Cerebellar cortex (tissue), 1 donor: ENCODE results near the gene HIGD1A.

Source experiments
- DNase-seq: peaks from one replicate; pipeline ENCODE4 v3.0.0-alpha.2; 2015; ENCODE audit warnings: low spot score

HIGD1A gene

DNA sequence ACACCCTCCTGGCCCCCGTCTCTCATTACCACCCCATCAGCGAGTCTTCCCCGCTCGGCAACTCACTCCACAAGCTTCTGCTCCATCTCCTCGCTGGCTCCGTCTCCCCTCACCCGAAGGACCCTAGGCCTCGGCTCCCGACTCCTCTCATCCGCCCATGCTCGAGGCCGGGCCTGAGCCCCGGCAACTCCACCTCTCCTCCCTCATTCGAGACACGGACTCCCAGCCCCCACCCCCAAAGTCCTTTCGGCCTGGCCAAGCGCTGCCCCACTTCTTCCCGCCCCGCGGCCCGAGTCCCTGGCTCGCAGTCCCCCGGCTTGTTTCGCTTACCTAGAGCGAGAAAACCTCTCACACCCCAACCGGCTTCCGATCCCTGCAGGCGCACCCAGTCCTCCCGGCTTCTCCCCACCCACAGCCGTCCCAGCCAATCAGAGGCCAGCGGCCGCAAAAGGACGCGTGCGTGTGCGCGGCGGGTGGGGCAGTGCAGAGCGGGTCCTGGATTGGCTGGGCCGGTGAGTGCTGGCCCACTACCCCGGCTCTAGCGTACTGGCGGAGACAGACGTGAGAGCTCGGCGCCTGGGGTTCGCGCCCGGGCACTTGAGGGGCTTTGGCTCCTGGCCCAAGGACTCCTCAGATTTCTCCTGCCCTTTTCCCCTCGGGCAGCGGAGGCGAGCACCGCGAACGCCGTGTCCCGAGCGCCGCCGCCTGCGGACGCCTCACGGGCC, at the start of gene HIGD1A:
Gene HIGD1A (minus strand): TSS at position 385 of the 725 bp plus-strand sequence. CDS start 10,237 bp downstream, outside the sequence.
- peak; percentile 97 for DNase-seq

GRCh38 chr3:42853739-42854302, 49.5 kb upstream of the HIGD1A start:
- DNase-seq = no peak

DNA sequence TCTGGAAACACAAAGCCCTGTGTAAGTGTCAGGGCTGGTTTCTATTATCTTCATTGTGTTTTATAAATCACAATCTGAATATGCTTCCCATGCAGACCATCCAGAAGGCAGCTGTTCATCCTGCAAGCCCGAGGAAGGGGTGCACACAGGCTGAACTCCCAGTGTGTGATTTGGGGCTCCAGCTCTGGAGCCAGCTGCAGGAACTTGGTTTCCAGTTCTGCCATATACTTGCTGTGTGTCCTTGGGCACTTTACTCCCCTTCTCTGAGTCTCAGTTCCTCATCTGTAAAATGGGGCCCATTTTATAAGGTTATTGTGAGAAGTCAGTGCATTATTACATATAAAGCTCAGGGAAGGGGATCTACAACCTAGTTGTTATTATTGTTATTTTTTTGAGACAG, 48.8 kb upstream of the HIGD1A start:
- no peak for DNase-seq

DNA sequence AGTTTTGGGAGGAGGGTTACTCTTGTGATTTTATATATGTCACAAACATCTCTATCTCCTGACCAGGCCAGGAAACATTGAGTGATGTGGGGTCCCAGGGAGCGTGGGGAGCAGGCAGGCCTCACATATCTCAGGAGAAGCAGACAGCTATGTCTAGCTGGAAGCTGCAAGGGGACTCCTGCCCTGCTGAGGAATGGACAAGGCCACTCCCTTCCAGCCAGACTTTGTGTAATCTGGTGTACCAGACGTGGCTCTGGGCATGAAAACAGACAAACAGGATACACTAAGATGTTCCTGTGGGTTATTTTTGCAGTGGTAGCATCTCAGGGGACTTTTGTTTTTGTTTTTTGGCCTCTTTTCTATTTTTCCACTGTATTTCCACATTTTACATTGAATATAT, 48.2 kb upstream of the HIGD1A start:
- no peak for DNase-seq

GRCh38 chr3:42851228-42851834, 47.0 kb upstream of the HIGD1A start:
- DNase-seq = no peak

DNA sequence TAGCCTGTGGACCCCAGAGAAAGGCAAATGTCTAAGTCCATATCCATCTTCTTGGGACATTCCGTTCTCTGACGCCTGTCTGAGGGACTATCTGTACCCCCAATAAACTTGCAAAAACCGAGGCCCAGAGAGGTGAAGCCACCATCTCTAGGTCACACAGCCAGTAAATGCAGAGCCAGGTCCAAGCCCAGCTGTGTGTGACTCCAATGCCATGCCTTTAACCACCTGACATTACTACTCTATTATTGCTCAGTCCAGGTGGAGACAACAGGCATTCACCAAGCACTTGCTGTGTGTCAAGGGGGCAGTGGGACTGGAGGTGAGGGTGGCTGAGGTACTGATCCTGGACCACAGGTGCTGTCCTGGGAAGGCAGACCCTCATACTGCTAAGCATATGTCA, 46.0 kb upstream of the HIGD1A start:
- no peak for DNase-seq

GRCh38 chr3:42849017-42849416, 44.7 kb upstream of the HIGD1A start:
- no peak for DNase-seq

DNA sequence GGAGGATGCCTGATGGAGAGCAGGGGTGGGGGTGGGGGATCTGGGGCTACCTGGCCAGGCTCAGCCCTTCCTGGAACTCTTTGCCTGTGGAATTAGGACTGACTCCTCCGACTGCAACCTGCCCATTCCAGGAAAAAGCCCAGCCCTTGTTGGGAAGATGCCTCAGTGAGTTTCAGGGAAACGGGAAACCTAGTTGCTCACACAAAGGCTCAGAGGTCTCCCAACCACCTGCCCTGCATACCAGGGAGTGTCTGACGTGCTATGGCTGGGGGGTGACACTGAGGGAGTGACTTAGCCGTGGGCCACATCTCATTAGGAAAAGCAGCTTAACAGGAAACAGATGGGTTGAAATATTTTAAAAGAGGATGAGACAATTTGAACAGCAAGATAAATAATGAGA, 43.4 kb upstream of the HIGD1A start:
- no peak for DNase-seq

DNA sequence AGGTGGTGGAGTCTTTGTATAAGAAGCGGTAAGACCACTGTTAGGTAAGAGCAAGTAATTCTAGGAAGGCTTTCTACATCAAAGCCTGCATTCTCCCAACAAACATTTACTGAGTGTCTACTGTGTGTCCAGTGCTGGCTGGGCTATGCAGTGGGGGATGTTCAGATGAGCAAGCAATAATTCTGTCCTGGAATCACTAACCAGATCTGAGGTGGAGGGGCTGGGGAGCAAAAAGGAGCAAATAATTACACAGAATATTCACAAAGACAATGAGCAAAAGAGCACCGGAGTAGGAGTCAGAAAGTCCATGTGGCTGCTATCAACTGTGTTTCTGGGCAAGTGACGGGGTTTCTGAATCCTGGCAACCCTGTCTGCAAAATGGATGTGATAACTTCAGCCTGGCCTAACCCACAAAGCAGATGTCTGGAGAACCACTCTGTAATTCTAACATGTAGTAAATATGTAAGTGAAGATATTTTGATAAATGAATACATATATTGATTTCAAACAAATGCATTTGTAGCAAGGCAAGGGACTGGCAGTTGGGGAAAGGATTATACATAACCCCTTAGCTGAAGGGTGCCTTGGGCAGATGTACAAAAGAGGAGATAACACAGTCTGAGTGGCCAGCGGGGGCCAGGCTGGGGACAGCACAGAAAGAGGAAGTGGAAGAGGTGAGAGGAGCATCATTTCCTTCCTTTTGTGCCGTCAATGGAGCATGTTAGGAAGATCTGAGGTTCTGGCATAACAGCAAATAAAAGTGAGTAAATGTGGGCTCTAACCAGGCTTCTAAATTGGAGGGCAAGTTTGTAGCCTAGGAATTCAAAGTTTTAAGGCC, 42.6 kb upstream of the HIGD1A start:
- no peak for DNase-seq

DNA sequence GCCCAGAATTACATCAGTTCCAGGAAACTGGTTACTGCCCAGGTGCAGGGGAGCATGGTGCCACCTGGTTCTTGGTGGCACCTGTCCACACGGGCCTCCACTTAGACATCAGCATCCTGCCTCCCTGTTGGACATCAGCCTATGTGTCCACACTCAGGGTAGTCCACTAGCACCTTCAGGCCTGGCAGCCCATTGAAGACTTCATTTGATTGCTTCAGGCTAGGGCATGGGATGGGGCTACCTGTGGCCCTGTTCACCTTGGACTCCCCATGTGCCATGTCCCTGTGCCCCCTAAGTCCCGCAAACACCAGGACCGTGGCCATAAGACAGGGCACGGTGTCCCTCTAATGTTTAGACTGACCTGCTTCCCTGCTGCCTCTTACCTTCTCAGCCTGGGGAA, 40.5 kb upstream of the HIGD1A start:
- DNase-seq = no peak

DNA sequence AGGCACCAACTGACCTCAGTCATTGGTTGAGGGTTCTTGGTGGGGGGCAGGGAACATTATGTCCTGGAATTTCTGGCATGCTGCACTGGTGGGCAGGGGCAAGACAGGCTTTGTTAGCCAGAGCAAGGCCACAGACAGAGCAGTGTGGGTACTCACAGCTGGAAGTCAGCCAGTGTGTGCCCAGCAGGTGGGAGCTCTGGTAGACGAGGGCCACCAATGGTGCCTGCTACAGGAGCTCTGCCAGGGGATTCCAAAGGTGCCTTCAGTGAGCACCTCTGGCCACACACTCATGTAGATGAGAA, 40.1 kb upstream of the HIGD1A start:
- DNase-seq = no peak

- DNase-seq = no peak
These were observed 39.6 kb upstream of the HIGD1A start for GRCh38 chr3:42843713-42844411.

- DNase-seq = no peak
These were observed 37.0 kb upstream of the HIGD1A start for GRCh38 chr3:42841332-42841731.

- peak; percentile 78 for DNase-seq
These were observed 35.3 kb upstream of the HIGD1A start for GRCh38 chr3:42839616-42840015.

GRCh38 chr3:42838571-42838970, 34.3 kb upstream of the HIGD1A start:
- DNase-seq = no peak

GRCh38 chr3:42836150-42837123, 32.1 kb upstream of the HIGD1A start:
- DNase-seq = no peak

DNA sequence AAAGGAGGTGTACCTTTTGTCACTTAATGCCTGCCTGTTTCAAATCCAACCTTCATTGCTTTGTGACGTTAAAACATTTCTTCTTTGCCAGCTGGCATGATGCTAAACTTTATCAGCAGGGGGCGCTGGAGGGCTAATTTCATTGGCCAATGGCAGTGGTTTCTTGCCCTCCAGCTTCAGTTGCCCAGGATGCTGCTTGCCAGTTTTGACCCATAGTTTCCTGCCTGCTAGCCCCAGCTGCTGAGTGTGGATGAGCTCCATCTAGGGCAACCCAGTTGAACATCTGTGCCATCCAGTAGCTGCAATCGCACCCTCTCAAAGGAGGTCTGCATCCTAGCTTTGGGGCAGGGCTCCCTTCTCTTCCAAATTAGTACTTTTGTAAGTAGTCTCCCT, 27.0 kb upstream of the HIGD1A start:
- DNase-seq = peak; percentile 52

DNA sequence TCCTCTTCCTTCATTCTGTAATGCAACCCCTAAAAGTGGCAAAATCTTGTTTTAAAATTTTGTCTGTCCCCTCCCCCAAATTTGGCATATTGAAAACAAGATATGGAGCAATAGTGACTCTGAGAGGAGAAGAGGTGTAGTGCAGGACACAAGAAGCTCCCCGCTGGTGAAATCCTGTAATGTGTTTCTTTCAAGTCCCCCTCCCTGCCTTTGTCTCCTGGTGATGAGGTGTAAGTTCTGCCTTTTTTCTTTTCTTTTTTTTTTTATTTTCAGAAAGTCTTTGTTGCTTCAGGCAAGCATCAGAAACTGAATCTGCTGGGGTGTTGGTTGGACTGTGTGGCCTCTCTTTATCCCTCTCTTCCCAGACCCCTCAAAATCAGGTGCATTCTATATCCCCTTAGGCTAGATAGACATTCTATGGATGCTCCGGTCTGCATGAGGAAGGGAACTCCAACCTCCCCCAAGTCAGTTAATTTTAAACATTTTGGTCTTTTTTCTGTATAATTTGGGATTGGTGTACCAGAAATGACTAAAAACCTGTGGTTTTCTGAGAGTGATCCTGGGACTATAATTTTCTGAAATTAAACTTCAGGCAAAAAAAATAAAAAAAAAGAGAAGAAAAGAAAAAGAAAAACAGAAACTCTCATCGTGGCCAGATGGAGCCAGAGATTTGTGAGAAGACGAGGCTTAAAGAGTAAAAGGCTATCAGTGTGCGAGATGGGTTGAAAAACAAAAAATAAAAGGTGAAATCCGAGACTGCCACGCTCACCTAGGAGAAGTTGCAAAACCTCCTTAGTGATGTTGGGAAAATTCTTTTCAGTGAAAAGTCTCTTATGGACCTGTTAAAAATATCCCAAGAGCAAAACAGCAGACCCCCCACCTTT, 26.4 kb upstream of the HIGD1A start:
- DNase-seq = no peak

- no peak for DNase-seq
These were observed 25.5 kb upstream of the HIGD1A start for GRCh38 chr3:42829628-42830436.
